Chondrocyte (in vitro differentiated cells): ENCODE results near the gene RTN4IP1. TPM values are rescaled to one million over a fixed set of nuclear protein-coding genes. Genes with fewer than 3 reads are reported as not detected.
A peak's percentile ranks its signal among the peaks of the same experiment; 100 is the strongest.

Source experiments
- DNase-seq: peaks from one replicate; pipeline ENCODE4 v3.0.0; 2021; ENCODE audit warnings: mixed read lengths, low spot score
- H3K27ac Mint-ChIP-seq: one replicate; pipeline ENCODE4 v1.8.0; 2021; ENCODE audit warnings: mild to moderate bottlenecking, moderate library complexity, mixed read lengths; ENCODE audit not compliant: unreplicated experiment
- H3K27me3 Mint-ChIP-seq: 2 replicates; pipeline ENCODE4 v1.8.0; 2021; ENCODE audit warnings: low read depth, mixed read lengths
- H3K36me3 Mint-ChIP-seq: 2 replicates; pipeline ENCODE4 v1.8.0; 2021; ENCODE audit warnings: low read depth, mixed read lengths
- H3K4me1 Mint-ChIP-seq: 2 replicates; pipeline ENCODE4 v1.8.0; 2021; ENCODE audit warnings: low read depth, mild to moderate bottlenecking, mixed read lengths
- H3K4me3 Mint-ChIP-seq: one replicate; pipeline ENCODE4 v1.8.0; 2021; ENCODE audit warnings: mild to moderate bottlenecking, moderate library complexity, mixed read lengths; ENCODE audit not compliant: unreplicated experiment
- H3K9me3 Mint-ChIP-seq: 2 replicates; pipeline ENCODE4 v1.8.0; 2021; ENCODE audit warnings: low read depth, mixed read lengths
- CTCF ChIP-seq: fragments of 200-600 bp; sonication (generic); IDR thresholded peaks from 2 replicates; pipeline ENCODE4 v1.5.0; 2021; ENCODE audit warnings: antibody characterized with exemption, mild to moderate bottlenecking, moderate library complexity
- long read RNA-seq: library from polyadenylated mRNA; stranded (forward); transcript quantifications from one replicate; pipeline ENCODE4 v2.0.0, GENCODE V29; 2021
- total RNA-seq: library from RNA; stranded (reverse); gene quantifications from 3 replicates; pipeline ENCODE4 v1.2.1, GENCODE V29; 2021

Gene RTN4IP1
- total RNA-seq = 3.5 to 6.0 TPM (median 3.7 TPM) in 3 replicates
- long read RNA-seq, transcript RTN4IP1-201 (9 exons, 1,682 nt) = major isoform, 5 of 6 reads
- long read RNA-seq, partial matches to known transcripts = 0 of 6 reads
- long read RNA-seq, other reads (novel, unspliced or antisense) = 1 of 6 reads

GRCh38 chr6:106629103-106629858, at the start of gene RTN4IP1, which contains the start of gene QRSL1:
Gene RTN4IP1 (minus strand): TSS chr6:106629498. CDS start chr6:106629021, 477 bp downstream.
Gene QRSL1 (plus strand): TSS chr6:106629578. CDS start chr6:106629682, 104 bp downstream.
- Mint-ChIP-seq H3K9me3 (no peaks in the 10 kb centered on the region), H3K4me1 (peaks cover 27% of the 10 kb centered on the region), H3K27ac (peak within 1 kb of the TSS; percentile 94), H3K36me3 (no peaks in the 10 kb centered on the region), H3K27me3 (no peaks in the 10 kb centered on the region), H3K4me3 (peak within 1 kb of the TSS; percentile 89)
- no peak for DNase-seq
- no peak for TF ChIP-seq CTCF

GRCh38 chr6:106677282-106677681, 48.0 kb upstream of the RTN4IP1 start:
- no peaks in the 10 kb centered on the region for H3K27me3 Mint-ChIP-seq
- no peaks in the 10 kb centered on the region for H3K36me3 Mint-ChIP-seq
- no peak for DNase-seq
- no peak for TF ChIP-seq CTCF
- H3K27ac Mint-ChIP-seq = no peak overlapping the region
- no peaks in the 10 kb centered on the region for H3K9me3 Mint-ChIP-seq
- H3K4me3 Mint-ChIP-seq = no peak overlapping the region
- H3K4me1 Mint-ChIP-seq = peaks cover 4% of the 10 kb centered on the region

GRCh38 chr6:106674541-106675229, 45.4 kb upstream of the RTN4IP1 start:
- H3K27ac Mint-ChIP-seq = no peak overlapping the region
- H3K4me3 Mint-ChIP-seq = no peak overlapping the region
- DNase-seq = no peak
- no peak for TF ChIP-seq CTCF
- no peaks in the 10 kb centered on the region for H3K27me3 Mint-ChIP-seq
- H3K36me3 Mint-ChIP-seq = no peaks in the 10 kb centered on the region
- no peaks in the 10 kb centered on the region for H3K9me3 Mint-ChIP-seq
- peaks cover 4% of the 10 kb centered on the region for H3K4me1 Mint-ChIP-seq

- H3K36me3 Mint-ChIP-seq = peaks cover 3% of the 10 kb centered on the region
- peaks cover 4% of the 10 kb centered on the region for H3K4me1 Mint-ChIP-seq
- TF ChIP-seq CTCF = no peak
- H3K27me3 Mint-ChIP-seq = no peaks in the 10 kb centered on the region
- H3K4me3 Mint-ChIP-seq = no peak overlapping the region
- no peak for DNase-seq
- H3K27ac Mint-ChIP-seq = no peak overlapping the region
- no peaks in the 10 kb centered on the region for H3K9me3 Mint-ChIP-seq
These were observed 42.4 kb upstream of the RTN4IP1 start for GRCh38 chr6:106671651-106672050.

- H3K4me3 Mint-ChIP-seq = no peak overlapping the region
- no peaks in the 10 kb centered on the region for H3K9me3 Mint-ChIP-seq
- peaks cover 4% of the 10 kb centered on the region for H3K4me1 Mint-ChIP-seq
- TF ChIP-seq CTCF = no peak
- no peak for DNase-seq
- peaks cover 8% of the 10 kb centered on the region for H3K36me3 Mint-ChIP-seq
- no peaks in the 10 kb centered on the region for H3K27me3 Mint-ChIP-seq
- H3K27ac Mint-ChIP-seq = no peak overlapping the region
These were observed 40.9 kb upstream of the RTN4IP1 start for GRCh38 chr6:106670236-106670635.
